GM19193 (cell line): ENCODE measurements around the gene CLCN7.

ENCODE experiments used
- POLR2A ChIP-seq: IDR thresholded peaks from 4 replicates; pipeline ENCODE4 v1.6.1; 2011; ENCODE audit not compliant: insufficient read depth, insufficient read length; ENCODE audit errors: extremely low read depth

The CLCN7 gene

GRCh38 chr16:1508494-1509187 lies 33.8 kb upstream of the CLCN7 start:
- TF ChIP-seq POLR2A, result no peak

DNA sequence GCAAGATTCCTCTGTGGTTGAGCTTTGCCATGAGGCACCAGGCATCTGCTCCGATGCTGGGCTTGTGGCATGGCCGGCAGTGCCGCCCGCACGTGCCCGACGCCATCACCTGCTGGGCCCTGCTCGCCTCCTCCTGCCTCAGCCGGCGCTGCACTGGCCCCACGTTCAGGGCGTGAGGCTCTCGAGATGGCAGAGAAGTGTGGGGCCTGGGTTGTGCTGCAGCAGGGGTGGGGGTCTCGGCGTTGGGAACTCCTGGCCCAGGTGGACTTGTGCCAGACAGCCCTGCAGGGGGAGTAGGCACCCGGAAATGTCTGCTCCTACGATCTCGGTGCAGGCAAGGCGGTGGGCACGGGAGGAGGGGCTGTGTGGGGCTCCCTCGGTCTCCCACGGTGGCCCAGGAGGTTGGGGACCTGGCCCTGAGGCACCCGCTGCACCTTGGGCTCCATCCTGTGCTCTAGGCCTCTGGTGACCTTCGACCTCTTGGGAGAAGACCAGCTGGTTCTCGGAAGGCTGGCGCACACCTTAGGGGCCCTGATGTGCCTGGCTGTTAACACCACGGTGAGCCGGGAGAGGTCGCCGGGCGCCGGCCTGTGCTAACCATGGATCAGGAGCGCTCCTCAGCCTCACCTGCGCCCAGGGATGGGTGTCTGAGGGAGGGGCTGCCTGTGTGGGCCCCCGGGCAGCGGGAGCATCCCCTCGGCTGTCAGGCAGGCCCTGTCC lies 31.8 kb upstream of the CLCN7 start:
- TF ChIP-seq POLR2A, result no peak

- no peak for TF ChIP-seq POLR2A
Measured at GRCh38 chr16:1505912-1506311, 31.1 kb upstream of the CLCN7 start.

DNA sequence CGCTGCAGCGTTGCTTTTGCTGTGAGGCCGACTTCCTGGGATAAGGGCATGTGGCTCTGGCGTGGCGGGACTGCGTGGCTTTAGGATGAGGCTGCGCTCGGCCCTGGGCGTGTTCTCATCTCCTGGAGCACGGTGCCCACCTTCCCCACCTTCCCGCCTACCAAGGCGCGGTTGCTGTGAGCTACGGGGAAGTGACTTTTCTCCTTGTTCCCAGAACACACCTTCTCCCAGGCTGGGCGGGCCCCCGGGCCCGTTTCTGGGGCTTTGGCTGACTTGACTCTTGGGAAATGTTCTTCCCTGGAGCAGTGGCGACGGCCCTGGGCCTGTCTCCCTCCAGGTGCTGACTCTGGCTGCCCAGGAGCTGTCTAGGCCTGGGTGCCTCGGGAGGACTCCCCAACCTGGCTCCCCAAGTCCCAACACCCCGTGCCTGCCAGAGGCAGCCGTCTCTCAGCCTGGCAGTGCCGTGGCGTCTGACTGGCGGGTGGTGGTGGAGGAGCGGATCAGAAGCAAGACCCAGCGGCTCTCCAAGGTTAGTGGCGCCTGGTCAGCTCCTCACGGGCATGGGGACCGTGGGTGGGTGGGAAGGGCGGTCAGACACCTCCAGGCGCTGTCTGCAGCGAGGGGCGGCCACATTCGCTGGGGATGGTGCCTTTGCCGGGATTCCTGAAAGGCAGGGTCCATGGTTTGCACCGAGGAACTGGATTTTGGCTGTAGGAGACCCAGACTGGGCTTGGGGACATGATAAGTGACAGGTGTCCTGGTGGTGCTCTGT lies 30.4 kb upstream of the CLCN7 start:
- TF ChIP-seq POLR2A, result no peak

- TF ChIP-seq POLR2A, result no peak
Measured at GRCh38 chr16:1503110-1503955, 28.5 kb upstream of the CLCN7 start.

GRCh38 chr16:1502092-1503004 lies 27.5 kb upstream of the CLCN7 start:
- no peak for TF ChIP-seq POLR2A

- TF ChIP-seq POLR2A, result no peak
Measured at GRCh38 chr16:1501630-1502029, 26.8 kb upstream of the CLCN7 start.

DNA sequence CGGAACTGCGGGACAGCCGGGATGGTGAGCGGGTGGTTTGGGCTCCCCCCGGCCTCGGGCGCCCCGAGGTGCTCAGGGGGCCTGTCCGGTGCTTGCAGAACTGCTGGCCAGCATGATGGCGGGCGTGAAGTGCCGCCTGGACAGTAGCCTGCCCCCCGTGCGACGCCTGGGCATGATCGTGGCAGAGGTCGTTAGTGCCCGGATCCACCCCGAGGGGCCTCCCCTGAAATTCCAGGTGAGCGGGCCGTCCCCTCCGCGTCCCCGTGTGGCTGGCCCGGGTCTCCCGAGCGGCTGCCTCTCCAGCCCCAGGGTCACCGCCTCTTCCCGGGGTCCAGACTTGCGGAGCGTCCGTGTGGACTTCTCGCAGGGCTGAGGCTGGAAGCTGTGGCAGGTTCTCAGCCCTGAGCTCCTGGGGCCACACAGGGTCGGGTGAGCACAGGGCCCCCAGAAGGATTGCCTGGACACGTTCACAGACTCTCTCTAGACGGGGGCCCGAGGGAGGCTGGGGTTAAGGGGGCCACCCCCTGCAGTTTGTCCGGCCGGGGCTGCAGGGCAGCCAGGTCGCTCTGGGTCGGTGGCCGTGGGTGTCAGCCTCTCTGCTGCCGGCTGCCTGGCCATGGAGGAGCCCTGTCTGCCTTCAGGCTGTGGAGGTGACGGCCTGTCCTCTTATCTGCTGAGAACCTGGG lies 25.8 kb upstream of the CLCN7 start:
- TF ChIP-seq POLR2A, result no peak

DNA sequence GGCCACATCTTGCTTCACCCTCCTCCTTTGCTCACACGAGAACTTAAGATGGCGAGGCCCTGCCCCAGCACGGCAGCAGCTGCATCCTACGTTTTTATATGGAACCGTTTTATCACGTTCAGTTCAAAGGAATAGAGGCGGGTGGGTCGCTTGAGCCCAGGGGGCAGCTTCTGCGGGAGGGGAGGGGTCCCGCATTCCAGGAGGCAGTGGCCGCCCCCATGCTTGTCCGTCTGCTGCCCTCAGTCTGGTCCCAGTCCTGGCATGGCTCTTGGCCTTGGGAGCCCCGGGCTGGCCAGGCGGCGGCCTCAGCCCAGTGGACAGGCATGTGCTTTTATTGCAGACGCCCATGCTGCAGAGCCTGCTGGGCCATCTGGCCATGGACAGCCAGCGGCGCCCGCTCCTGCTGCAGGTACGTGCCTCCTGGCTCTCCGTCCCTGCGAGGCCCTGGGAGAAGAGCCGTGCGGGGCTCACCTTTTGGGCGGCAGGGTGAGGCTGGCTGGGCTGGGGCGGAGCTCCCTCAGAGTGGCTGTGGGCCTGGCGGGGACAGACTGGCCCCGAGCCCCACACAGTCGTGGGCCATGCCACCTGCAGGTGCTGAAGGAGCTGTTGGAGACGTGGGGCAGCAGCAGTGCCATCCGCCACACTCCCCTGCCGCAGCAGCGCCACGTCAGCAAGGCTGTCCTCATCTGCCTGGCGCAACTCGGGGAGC lies 25.1 kb upstream of the CLCN7 start:
- no peak for TF ChIP-seq POLR2A

- TF ChIP-seq POLR2A, result no peak
Measured at GRCh38 chr16:1498899-1499676, 24.3 kb upstream of the CLCN7 start.

DNA sequence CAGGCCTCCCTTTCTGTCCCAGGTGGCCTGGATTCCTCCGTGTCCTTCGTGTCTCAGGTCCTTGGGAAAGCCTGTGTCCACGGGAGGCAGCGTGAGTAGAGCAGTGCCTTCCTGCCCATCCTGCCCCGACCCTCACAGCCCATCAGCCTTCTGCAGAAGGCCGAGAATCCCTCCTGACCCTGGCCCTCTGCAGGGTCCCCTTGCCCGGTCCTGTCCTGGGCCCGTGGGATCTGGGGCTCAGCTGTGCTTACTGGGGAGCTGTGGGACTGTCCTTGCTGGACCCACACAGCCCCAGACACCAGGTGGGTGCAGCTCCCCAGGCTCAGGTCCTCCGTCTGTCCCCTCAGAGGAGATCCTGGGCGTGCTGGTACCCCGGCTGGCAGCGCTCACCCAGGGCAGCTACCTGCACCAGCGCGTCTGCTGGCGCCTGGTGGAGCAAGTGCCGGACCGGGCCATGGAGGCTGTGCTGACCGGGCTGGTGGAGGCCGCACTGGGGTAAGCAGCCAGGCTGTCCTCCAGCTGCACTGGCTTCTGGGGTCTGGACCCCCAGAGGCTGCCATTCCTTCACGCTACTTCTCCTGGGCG lies 22.3 kb upstream of the CLCN7 start:
- TF ChIP-seq POLR2A, result no peak

- TF ChIP-seq POLR2A, result no peak
Measured at GRCh38 chr16:1496464-1496863, 21.6 kb upstream of the CLCN7 start.
